Gastroesophageal sphincter (tissue), 3 donors: Measurements from ENCODE around the gene ECSIT.

ENCODE experiments used
- EP300 ChIP-seq: sonication (generic); formaldehyde crosslinking; IDR thresholded peaks from one replicate; pipeline ENCODE4 v1.6.1; 2017; ENCODE audit warnings: antibody characterized with exemption, mild to moderate bottlenecking
- POLR2A ChIP-seq, 2 donors: fragments of 450-650 bp; IDR thresholded peaks; one replicate each; pipeline ENCODE4 v1.6.1; 2017; ENCODE audit warnings: antibody characterized with exemption in 2 of 2, mild to moderate bottlenecking in 2 of 2, moderate library complexity in 1 of 2
- TF ChIP-seq, protein P1 (sequence below), 4 experiments: fragments of 200-600 bp in 2 of 4; fragments of 450-650 bp in 2 of 4; sonication (generic) in 1 of 4; IDR thresholded peaks; one replicate each; pipeline ENCODE4 v1.5.1; 2017 to 2019; ENCODE audit warnings: antibody characterized with exemption in 4 of 4, mild to moderate bottlenecking in 2 of 4, moderate library complexity in 2 of 4

- TF ChIP-seq POLR2A (IDR thresholded peaks at IDR 0.05), result no peak
- TF ChIP-seq EP300, result no peak
- TF ChIP-seq, protein P1, sequence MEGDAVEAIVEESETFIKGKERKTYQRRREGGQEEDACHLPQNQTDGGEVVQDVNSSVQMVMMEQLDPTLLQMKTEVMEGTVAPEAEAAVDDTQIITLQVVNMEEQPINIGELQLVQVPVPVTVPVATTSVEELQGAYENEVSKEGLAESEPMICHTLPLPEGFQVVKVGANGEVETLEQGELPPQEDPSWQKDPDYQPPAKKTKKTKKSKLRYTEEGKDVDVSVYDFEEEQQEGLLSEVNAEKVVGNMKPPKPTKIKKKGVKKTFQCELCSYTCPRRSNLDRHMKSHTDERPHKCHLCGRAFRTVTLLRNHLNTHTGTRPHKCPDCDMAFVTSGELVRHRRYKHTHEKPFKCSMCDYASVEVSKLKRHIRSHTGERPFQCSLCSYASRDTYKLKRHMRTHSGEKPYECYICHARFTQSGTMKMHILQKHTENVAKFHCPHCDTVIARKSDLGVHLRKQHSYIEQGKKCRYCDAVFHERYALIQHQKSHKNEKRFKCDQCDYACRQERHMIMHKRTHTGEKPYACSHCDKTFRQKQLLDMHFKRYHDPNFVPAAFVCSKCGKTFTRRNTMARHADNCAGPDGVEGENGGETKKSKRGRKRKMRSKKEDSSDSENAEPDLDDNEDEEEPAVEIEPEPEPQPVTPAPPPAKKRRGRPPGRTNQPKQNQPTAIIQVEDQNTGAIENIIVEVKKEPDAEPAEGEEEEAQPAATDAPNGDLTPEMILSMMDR (IDR thresholded peaks at IDR 0.05), result no peak
Observed at GRCh38 chr19:11499890-11500420, 29.0 kb downstream of the ECSIT start.
